ENCODE measurements around the gene SLC36A2.

The SLC36A2 gene

GRCh38 chr5:151286246-151286645, 61.1 kb downstream of the SLC36A2 start:
- Histone ChIP-seq H3K36me3 (ENCODE audit: control insufficient read depth in 2 of 2, insufficient read depth in 1 of 2, low read length in 2 of 2) (no peaks in the 10 kb centered on the region), H3K27ac (ENCODE audit: extremely low read depth, low read depth, low read length) (no peak overlapping the region), H3K4me3 (ENCODE audit: low read depth, low read length) (no peak overlapping the region), H3K9me3 (ENCODE audit: control insufficient read depth, insufficient read depth, low read depth, low read length) (no peaks in the 10 kb centered on the region), H3K4me1 (ENCODE audit: control insufficient read depth, insufficient read depth, low read length) (0 out of 2 replicates have a peak, but pooled peaks cover 2% of the 10 kb centered on the region)
- ChIA-PET CTCF (interaction anchor here (0.6 to 1.7 kb wide), 5 partner anchors 12 to 660 kb away, joined by 4 to 7 read pairs (median 4); no protein-coding TSS in a partner anchor), POLR2A (no interaction called here)
- no peak for TF ChIP-seq ZNF704 (tag by site-specific recombination; IDR thresholded peaks at IDR 0.05)
- no peak for TF ChIP-seq SP3 (tag by site-specific recombination; IDR thresholded peaks at IDR 0.05)
- no peak for TF ChIP-seq ZBTB20 (tag by site-specific recombination; IDR thresholded peaks at IDR 0.05)
- no peak for TF ChIP-seq ZNF791 (tag by site-specific recombination; IDR thresholded peaks at IDR 0.05)
- TF ChIP-seq ZBTB48 (tag by site-specific recombination; IDR thresholded peaks at IDR 0.05): no peak
- TF ChIP-seq PRDM1 (tag by site-specific recombination; IDR thresholded peaks at IDR 0.05): no peak
- no peak for TF ChIP-seq ZNF76 (tag by site-specific recombination; IDR thresholded peaks at IDR 0.05; ENCODE audit: borderline replicate concordance, low read depth)
- TF ChIP-seq ZNF777 (tag by site-specific recombination; IDR thresholded peaks at IDR 0.05; ENCODE audit: borderline replicate concordance): no peak

- Histone ChIP-seq H3K4me1 (ENCODE audit: control insufficient read depth, insufficient read depth, low read length) (0 out of 2 replicates have a peak, but pooled peaks cover 2% of the 10 kb centered on the region), H3K4me3 (ENCODE audit: low read depth, low read length) (no peak overlapping the region), H3K36me3 (ENCODE audit: control insufficient read depth in 2 of 2, insufficient read depth in 1 of 2, low read length in 2 of 2) (no peaks in the 10 kb centered on the region), H3K27ac (ENCODE audit: extremely low read depth, low read depth, low read length) (no peak overlapping the region), H3K9me3 (ENCODE audit: control insufficient read depth, insufficient read depth, low read depth, low read length) (no peaks in the 10 kb centered on the region)
- ChIA-PET POLR2A (no interaction called here), CTCF (interaction anchor here (0.6 to 1.0 kb wide), 3 partner anchors 30 to 238 kb away, joined by 3 to 4 read pairs (median 3); no protein-coding TSS in a partner anchor)
- no peak for TF ChIP-seq ZBTB26 (tag by site-specific recombination; optimal IDR thresholded peaks at IDR 0.05)
- TF ChIP-seq PRDM1 (tag by site-specific recombination; IDR thresholded peaks at IDR 0.05): peak; percentile 43; the same call in 1 of the 2 replicates
Measured at GRCh38 chr5:151285683-151286082, 61.7 kb downstream of the SLC36A2 start.

GRCh38 chr5:151284392-151284967, 62.9 kb downstream of the SLC36A2 start:
- ChIA-PET POLR2A (no interaction called here), CTCF (interaction anchor here (0.7 to 0.9 kb wide), 5 partner anchors 12 to 438 kb away, joined by 3 to 5 read pairs (median 3); partner anchors contain the start of gene IRGM)
- H3K4me3 ChIP-seq (ENCODE audit: low read depth, low read length): no peak overlapping the region

More at GRCh38 chr5:151284392-151284967, 62.9 kb downstream of the SLC36A2 start:
- no peaks in the 10 kb centered on the region for H3K9me3 ChIP-seq (ENCODE audit: control insufficient read depth, insufficient read depth, low read depth, low read length)
- TF ChIP-seq ZFP3 (tag by site-specific recombination; IDR thresholded peaks at IDR 0.05; ENCODE audit: low read depth) (no peak), ZBTB10 (tag by site-specific recombination; IDR thresholded peaks at IDR 0.05) (no peak), ZSCAN23 (tag by site-specific recombination; IDR thresholded peaks at IDR 0.05) (no peak), ZNF654 (tag by site-specific recombination; IDR thresholded peaks at IDR 0.05; ENCODE audit: low read depth) (peak; percentile 8; the same call in 1 of the 2 replicates), ZNF350 (tag by site-specific recombination; IDR thresholded peaks at IDR 0.05) (no peak), GFI1B (tag by site-specific recombination; IDR thresholded peaks at IDR 0.05) (no peak), ZNF175 (tag by site-specific recombination; IDR thresholded peaks at IDR 0.05) (no peak)
- no peak overlapping the region for H3K27ac ChIP-seq (ENCODE audit: extremely low read depth, low read depth, low read length)
- H3K4me1 ChIP-seq (ENCODE audit: control insufficient read depth, insufficient read depth, low read length): 0 out of 2 replicates have a peak, but pooled peaks cover 2% of the 10 kb centered on the region
- H3K36me3 ChIP-seq (ENCODE audit: control insufficient read depth in 2 of 2, insufficient read depth in 1 of 2, low read length in 2 of 2): no peaks in the 10 kb centered on the region

Data from HEK293 (cell line).